Neural progenitor cell (in vitro differentiated cells): ENCODE data around the gene PRKCE. TPM values are rescaled to one million over a fixed set of nuclear protein-coding genes. Genes with fewer than 3 reads are reported as not detected.

Experiments
- DNase-seq: peaks from one replicate; pipeline ENCODE4 v3.0.0-alpha.2; 2016; ENCODE audit warnings: low spot score
- H2AFZ ChIP-seq: fragments of 200-600 bp; sonication (generic); replicated peaks from 2 replicates; pipeline ENCODE4 v1.6.1; 2016; ENCODE audit warnings: antibody characterized with exemption
- H3F3A ChIP-seq: fragments of 200-600 bp; sonication (generic); 2 replicates; pipeline ENCODE4 v1.6.1; 2016; ENCODE audit warnings: antibody characterized with exemption, low read depth
- H3K27ac ChIP-seq: fragments of 200-600 bp; sonication (generic); 2 replicates; pipeline ENCODE4 v1.5.1; 2016; ENCODE audit warnings: mild to moderate bottlenecking
- H3K27me3 ChIP-seq: fragments of 200-600 bp; sonication (generic); 2 replicates; pipeline ENCODE4 v1.6.1; 2016; ENCODE audit warnings: mild to moderate bottlenecking, moderate library complexity
- H3K36me3 ChIP-seq: fragments of 200-600 bp; sonication (generic); 2 replicates; pipeline ENCODE4 v1.5.1; 2016
- H3K4me1 ChIP-seq: fragments of 200-600 bp; sonication (generic); 2 replicates; pipeline ENCODE4 v1.6.1; 2016; ENCODE audit warnings: mixed run types
- H3K4me2 ChIP-seq: fragments of 200-600 bp; sonication (generic); 2 replicates; pipeline ENCODE4 v1.6.1; 2016
- H3K4me3 ChIP-seq: fragments of 200-600 bp; sonication (generic); 2 replicates; pipeline ENCODE4 v1.5.1; 2016
- H3K79me2 ChIP-seq: fragments of 200-600 bp; sonication (generic); 2 replicates; pipeline ENCODE4 v1.6.1; 2016; ENCODE audit warnings: low read depth
- H3K9ac ChIP-seq: fragments of 200-600 bp; sonication (generic); 2 replicates; pipeline ENCODE4 v1.6.1; 2016
- H3K9me3 ChIP-seq: fragments of 200-600 bp; sonication (generic); 2 replicates; pipeline ENCODE4 v1.5.1; 2016; ENCODE audit warnings: low read depth
- H4K20me1 ChIP-seq: fragments of 200-600 bp; sonication (generic); 2 replicates; pipeline ENCODE4 v1.6.1; 2016; ENCODE audit warnings: low read depth
- H3K27ac Mint-ChIP-seq: 3 replicates; pipeline ENCODE4 v1.8.0; 2021; ENCODE audit warnings: mixed read lengths
- H3K27me3 Mint-ChIP-seq: 2 replicates; pipeline ENCODE4 v1.8.0; 2022; ENCODE audit warnings: low read depth, mild to moderate bottlenecking, inconsistent platforms, moderate library complexity, mixed read lengths; ENCODE audit not compliant: insufficient read depth
- H3K36me3 Mint-ChIP-seq: 3 replicates; pipeline ENCODE4 v1.8.0; 2021; ENCODE audit warnings: mixed read lengths
- H3K4me1 Mint-ChIP-seq: 3 replicates; pipeline ENCODE4 v1.8.0; 2021; ENCODE audit warnings: mixed read lengths
- H3K4me3 Mint-ChIP-seq: 3 replicates; pipeline ENCODE4 v1.8.0; 2021; ENCODE audit warnings: mild to moderate bottlenecking, moderate library complexity, mixed read lengths
- H3K9me3 Mint-ChIP-seq: 3 replicates; pipeline ENCODE4 v1.8.0; 2020; ENCODE audit warnings: mixed read lengths
- EZH2 ChIP-seq: fragments of 200-600 bp; sonication (generic); IDR thresholded peaks from 2 replicates; pipeline ENCODE4 v1.6.1; 2017; ENCODE audit warnings: antibody characterized with exemption, mild to moderate bottlenecking, moderate library complexity
- EZH2phosphoT487 ChIP-seq: fragments of 200-600 bp; sonication (generic); IDR thresholded peaks from 2 replicates; pipeline ENCODE4 v1.6.1; 2017; ENCODE audit warnings: antibody characterized with exemption
- total RNA-seq: library from RNA; depleted of rRNA; stranded (reverse); fragments of >200 nt; gene quantifications from 2 replicates; pipeline ENCODE4 v1.2.3, GENCODE V29; 2015; ENCODE audit warnings: low replicate concordance
- TF ChIP-seq, protein P1 (sequence below): fragments of 200-600 bp; sonication (generic); IDR thresholded peaks from 2 replicates; pipeline ENCODE4 v1.5.1; 2017; ENCODE audit warnings: antibody characterized with exemption, mild to moderate bottlenecking

PRKCE gene
- total RNA-seq, 1 donor from 2014 or later = 4.1 TPM

- no peak overlapping the region for H3K4me2 ChIP-seq
- peaks cover 2% of the 10 kb centered on the region for H3K36me3 Mint-ChIP-seq
- no peaks in the 10 kb centered on the region for H3K9me3 ChIP-seq
- no peak overlapping the region for H3K27ac ChIP-seq
- peaks cover 16% of the 10 kb centered on the region for H3F3A ChIP-seq
- H3K9me3 Mint-ChIP-seq = peaks cover 7% of the 10 kb centered on the region
- TF ChIP-seq EZH2phosphoT487 = no peak
- TF ChIP-seq, protein P1, sequence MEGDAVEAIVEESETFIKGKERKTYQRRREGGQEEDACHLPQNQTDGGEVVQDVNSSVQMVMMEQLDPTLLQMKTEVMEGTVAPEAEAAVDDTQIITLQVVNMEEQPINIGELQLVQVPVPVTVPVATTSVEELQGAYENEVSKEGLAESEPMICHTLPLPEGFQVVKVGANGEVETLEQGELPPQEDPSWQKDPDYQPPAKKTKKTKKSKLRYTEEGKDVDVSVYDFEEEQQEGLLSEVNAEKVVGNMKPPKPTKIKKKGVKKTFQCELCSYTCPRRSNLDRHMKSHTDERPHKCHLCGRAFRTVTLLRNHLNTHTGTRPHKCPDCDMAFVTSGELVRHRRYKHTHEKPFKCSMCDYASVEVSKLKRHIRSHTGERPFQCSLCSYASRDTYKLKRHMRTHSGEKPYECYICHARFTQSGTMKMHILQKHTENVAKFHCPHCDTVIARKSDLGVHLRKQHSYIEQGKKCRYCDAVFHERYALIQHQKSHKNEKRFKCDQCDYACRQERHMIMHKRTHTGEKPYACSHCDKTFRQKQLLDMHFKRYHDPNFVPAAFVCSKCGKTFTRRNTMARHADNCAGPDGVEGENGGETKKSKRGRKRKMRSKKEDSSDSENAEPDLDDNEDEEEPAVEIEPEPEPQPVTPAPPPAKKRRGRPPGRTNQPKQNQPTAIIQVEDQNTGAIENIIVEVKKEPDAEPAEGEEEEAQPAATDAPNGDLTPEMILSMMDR = no peak
- TF ChIP-seq EZH2 = no peak
- no peak overlapping the region for H3K4me3 ChIP-seq
- DNase-seq = no peak
- H2AFZ ChIP-seq = no peak overlapping the region
- no peaks in the 10 kb centered on the region for H3K79me2 ChIP-seq
- H3K4me3 Mint-ChIP-seq = no peak overlapping the region
- no peak overlapping the region for H3K9ac ChIP-seq
- peaks cover 15% of the 10 kb centered on the region for H3K4me1 ChIP-seq
- H3K27ac Mint-ChIP-seq = no peak overlapping the region
- peaks cover 4% of the 10 kb centered on the region for H3K27me3 Mint-ChIP-seq
- no peaks in the 10 kb centered on the region for H3K27me3 ChIP-seq
- H4K20me1 ChIP-seq = no peaks in the 10 kb centered on the region
- H3K4me1 Mint-ChIP-seq = peaks cover 29% of the 10 kb centered on the region
- H3K36me3 ChIP-seq = no peaks in the 10 kb centered on the region
Observed at GRCh38 chr2:45825001-45825651, 173.7 kb downstream of the PRKCE start.

DNA sequence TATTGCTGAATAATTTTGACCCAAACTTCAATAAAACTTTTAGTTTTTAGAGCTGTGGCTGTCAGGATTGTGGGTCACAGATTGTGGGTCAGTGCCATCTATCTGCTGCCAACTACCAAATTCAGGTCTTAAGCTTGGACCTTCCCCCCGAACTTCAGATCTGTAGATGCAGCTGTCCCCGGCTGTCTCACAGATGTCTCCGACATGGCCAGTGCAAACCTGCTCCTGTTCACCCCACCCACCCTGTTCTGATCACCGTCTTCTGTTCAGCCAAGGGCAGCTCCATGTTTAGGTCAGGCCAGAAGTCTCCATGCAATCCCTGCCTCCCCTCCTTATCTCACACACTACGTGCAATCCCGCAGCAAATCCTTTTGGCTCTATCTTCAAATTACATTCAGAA is 175.0 kb downstream of the PRKCE start:
- peaks cover 15% of the 10 kb centered on the region for H3K4me1 ChIP-seq
- no peak for TF ChIP-seq EZH2
- TF ChIP-seq, protein P1 = no peak
- no peak for TF ChIP-seq EZH2phosphoT487
- no peak overlapping the region for H3K27ac ChIP-seq
- peaks cover 26% of the 10 kb centered on the region for H3K4me1 Mint-ChIP-seq
- H3K36me3 Mint-ChIP-seq = peaks cover 2% of the 10 kb centered on the region
- no peak overlapping the region for H3K9ac ChIP-seq
- no peak overlapping the region for H2AFZ ChIP-seq
- no peak overlapping the region for H3K4me2 ChIP-seq
- peaks cover 19% of the 10 kb centered on the region for H3K9me3 Mint-ChIP-seq
- no peaks in the 10 kb centered on the region for H4K20me1 ChIP-seq
- no peaks in the 10 kb centered on the region for H3K27me3 Mint-ChIP-seq
- peaks cover 16% of the 10 kb centered on the region for H3F3A ChIP-seq
- H3K27me3 ChIP-seq = no peaks in the 10 kb centered on the region
- no peak overlapping the region for H3K27ac Mint-ChIP-seq
- H3K4me3 Mint-ChIP-seq = no peak overlapping the region
- DNase-seq = no peak
- H3K79me2 ChIP-seq = no peaks in the 10 kb centered on the region
- H3K4me3 ChIP-seq = no peak overlapping the region
- H3K36me3 ChIP-seq = no peaks in the 10 kb centered on the region
- H3K9me3 ChIP-seq = no peaks in the 10 kb centered on the region

- Histone ChIP-seq H3K27me3 (no peaks in the 10 kb centered on the region), H3K79me2 (no peaks in the 10 kb centered on the region), H3K36me3 (no peaks in the 10 kb centered on the region), H3K9ac (no peak overlapping the region), H3K27ac (no peak overlapping the region), H3K4me1 (peaks cover 15% of the 10 kb centered on the region), H3K4me3 (no peak overlapping the region), H3K4me2 (no peak overlapping the region), H2AFZ (no peak overlapping the region), H4K20me1 (no peaks in the 10 kb centered on the region), H3F3A (peaks cover 16% of the 10 kb centered on the region), H3K9me3 (no peaks in the 10 kb centered on the region)
- Mint-ChIP-seq H3K27ac (no peak overlapping the region), H3K27me3 (no peaks in the 10 kb centered on the region), H3K36me3 (peaks cover 2% of the 10 kb centered on the region), H3K9me3 (peaks cover 19% of the 10 kb centered on the region), H3K4me3 (no peak overlapping the region), H3K4me1 (peaks cover 20% of the 10 kb centered on the region)
- TF ChIP-seq EZH2 (no peak), EZH2phosphoT487 (no peak)
- TF ChIP-seq, protein P1 = no peak
- DNase-seq = no peak
Observed at GRCh38 chr2:45826884-45827635, 175.6 kb downstream of the PRKCE start.
